Stimulated activated CD4-positive, alpha-beta T cell treated with anti-CD3 and anti-CD28 coated beads, TNF-alpha, amount 100 ng/mL, for 48 hours (primary cell): ENCODE data around the gene HOXB5.
A peak's percentile ranks its signal among the peaks of the same experiment; 100 is the strongest.

ENCODE experiments used
- DNase-seq, 3 donors: peaks; one replicate each; pipeline ENCODE4 v3.0.0-alpha.2; 2020; ENCODE audit warnings: low read depth in 3 of 3

The HOXB5 gene

DNA sequence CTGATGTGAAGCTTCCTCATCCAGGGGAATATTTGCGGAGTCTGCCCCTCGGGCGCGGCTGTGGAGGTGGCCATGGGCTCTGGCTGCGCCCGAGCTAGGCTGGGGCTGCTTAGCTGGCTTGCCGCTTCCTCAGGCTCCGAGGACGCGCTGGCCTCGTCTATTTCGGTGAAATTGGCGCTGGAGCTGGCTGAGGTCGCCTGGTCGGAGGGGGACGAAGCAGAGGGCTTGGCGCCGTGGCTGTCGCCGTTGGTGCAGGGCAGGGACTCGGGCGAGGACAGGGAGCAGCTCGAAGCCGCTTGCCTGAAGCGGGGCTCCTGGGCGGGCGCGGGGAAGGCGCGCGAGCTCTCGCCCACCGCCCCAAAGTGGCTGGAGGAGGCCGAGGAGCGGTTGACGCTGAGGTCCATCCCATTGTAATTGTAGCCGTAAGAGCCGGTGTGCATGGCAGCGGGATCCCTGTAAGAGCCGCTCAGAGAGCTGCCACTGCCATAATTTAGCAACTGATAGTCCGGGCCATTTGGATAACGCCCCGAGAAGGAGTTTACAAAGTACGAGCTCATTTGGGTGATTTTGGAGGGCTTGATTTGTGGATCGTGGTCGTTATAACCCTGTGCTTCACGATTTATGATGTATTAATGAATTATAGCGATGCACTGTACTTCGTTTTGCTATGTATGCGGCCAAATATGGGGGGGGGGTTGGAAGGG, at the start of gene HOXB5:
Gene HOXB5 (minus strand): TSS at position 654 of the 704 bp plus-strand sequence. CDS start 97 bp downstream, at position 557.
- no peak for DNase-seq

DNA sequence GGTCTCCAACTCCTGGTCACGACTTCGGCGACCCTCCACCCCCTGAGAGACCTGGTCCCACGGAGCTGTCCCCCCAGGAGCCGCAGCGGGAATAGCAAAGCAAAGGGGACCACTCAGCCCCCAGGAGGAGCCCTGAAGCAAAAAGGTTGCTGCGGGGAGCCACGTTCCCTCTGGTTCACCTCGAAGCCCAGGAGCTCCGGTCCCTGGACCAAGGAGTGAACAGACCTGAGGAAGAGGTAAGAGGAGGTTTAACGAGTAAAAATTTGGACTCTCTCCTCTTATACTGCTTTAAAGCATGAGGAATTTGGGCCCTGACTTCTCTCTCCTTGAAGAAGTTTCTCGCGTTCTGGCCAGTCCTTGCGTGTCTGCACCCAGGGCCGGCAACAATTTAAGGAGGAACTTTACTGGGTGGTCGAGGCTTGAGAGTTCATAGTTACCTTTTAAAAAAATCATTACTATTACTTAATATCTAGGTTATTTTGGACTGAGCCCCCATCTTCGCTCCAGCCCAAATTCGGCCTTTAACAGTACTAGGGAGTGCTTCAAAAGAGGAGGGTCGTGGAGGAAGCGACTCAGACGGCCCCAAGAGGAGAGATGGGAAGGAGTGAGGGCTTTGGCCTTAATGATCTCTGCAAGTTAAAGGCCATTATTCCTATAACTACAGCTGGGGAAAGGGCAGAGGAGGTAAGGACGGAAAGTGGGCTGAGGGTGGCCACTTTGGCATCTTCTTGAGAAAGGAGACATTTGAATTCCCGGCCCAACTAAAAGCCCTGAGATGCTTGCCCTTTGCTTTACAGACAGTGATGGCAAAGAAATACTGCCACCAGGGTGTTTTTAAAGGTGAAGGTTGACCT, 49.5 kb upstream of the HOXB5 start:
- DNase-seq, result no peak

DNA sequence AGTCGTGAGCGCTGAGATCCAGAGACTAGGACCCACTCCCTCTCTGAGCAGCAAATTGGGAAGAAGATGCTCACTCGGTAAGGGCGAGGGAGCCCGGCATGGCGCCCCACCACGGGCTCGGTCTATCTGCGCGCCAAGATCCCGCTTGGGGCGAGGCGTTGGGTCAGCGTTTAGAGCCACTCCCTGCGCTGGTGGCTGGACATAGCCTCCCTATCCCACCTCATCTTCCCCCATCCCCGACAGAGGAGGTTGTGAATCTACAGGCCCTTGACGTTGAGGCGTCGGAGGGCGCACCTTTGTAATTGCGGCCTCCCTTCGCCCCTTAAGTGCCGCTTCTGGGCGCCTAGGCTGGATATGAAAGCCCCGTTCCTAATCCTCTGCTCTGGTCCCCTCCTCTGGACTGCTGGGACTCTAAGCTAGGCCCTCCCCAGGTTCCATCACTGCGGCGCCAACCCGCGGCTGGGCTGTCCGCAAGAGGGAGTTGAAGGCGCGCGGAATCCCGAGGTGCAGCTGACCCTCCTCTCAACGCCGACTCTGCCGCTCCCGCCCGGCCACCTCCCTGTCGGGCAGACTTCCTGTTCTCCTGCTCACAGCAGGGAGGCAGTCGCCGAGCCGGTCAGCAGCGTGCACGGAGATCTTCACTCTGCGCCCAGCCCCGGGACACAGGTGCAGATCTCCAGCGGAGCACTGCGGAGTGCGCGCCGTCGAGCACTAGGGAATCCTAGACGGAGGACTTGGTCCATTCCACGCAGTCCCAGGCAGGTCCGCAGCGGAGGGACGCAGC, 48.7 kb upstream of the HOXB5 start:
- no peak for DNase-seq

DNA sequence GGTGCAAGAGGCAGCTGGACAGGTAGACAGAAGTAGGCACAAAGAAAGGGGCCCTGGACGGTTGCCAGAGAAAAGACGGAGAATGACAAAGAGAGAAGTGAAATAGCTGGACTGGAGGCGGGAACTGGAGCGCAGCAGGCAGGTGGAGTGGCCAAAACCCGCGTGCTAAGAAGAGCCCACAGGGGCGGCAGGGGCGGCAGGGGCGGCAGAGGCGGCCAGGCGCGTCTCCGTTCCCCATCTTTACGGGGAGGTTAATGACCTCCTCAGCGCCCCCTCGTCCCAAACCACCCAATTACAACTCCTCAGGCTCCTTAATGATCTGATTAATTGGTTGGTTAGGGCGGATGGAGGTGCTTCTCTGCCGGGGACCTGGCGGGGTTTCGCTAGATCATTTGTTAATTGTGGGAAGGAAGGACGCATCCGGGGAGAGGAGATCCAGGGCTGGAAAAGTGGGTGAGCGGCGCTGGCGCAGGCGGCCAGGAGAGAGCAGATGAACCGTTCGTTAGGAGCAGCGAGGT, 48.0 kb upstream of the HOXB5 start:
- no peak for DNase-seq

DNA sequence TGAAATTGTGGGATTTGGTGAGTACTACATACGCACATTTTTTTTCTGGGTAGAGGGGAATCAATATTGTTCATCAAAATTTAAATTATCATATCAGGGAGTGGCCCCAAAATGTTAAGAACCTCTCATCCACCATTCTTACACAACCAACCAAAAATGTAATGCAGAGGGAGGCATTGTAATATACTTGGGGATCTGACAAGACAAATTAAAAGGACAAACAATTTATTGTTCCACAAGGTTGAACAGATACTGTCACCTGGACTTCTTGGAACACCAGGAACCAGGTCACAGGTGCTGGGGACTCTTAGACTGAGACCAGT, 47.2 kb upstream of the HOXB5 start:
- DNase-seq, result no peak

DNA sequence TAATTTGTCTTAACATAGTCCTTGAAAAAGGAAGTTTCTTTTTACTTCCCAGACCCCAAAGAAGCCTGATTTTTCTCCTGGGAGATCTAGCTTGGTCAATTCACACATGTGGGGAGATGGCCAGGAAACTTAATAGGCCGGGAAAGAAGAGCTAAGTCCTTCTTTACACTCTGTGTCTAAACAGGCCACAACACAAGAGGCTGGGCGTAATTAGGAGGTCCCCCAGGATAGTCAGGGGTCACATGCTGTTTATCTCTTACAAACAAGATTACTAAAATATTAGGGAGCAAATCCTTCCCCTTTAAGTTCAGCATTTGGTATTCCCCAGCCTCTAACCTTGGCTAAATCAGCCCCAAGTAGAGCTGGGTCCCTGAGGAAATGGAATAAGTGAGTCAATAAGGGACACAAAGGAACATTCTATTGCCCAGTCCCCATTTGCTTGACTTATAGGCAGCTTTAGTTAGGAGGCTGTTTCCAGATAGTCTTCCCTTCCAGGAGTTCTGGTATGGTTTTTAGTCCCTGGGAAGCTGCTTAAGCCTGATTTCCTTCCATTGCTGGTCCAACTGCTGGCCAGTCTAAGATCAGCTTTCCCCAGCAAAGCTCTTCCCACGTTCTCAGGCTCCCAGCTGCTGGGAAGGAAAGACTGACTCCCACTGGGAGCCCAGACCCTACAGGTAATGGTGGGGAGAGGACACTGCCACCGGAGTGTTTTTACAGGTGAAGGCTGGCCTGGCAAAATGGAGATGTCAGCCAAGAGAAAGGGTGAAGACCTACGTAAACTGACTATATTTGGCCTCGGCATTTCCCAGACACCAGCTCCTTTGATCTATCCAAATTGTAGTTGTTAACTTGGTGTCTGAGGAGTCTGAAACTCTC, 46.6 kb upstream of the HOXB5 start:
- DNase-seq, result no peak

DNA sequence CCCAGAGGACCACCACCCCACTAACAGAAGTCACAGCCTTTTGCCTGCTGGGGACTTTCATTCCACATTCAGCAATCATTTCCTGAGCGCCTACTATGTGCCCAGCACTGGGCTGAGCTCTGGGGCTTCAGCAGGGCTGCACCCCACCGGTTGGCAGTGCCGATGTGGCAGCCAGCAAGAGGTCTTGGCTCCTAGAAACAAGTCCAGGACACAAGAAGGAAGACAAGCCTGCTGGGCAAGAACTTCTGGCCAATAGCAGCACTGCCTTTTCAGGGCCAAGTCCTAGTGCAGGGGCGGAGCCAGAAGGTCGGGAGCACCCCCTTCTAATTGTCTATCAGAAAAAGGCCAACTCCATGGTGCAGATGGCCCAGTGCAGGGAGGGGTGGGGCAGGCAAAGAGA, 45.6 kb upstream of the HOXB5 start:
- DNase-seq, result no peak

DNA sequence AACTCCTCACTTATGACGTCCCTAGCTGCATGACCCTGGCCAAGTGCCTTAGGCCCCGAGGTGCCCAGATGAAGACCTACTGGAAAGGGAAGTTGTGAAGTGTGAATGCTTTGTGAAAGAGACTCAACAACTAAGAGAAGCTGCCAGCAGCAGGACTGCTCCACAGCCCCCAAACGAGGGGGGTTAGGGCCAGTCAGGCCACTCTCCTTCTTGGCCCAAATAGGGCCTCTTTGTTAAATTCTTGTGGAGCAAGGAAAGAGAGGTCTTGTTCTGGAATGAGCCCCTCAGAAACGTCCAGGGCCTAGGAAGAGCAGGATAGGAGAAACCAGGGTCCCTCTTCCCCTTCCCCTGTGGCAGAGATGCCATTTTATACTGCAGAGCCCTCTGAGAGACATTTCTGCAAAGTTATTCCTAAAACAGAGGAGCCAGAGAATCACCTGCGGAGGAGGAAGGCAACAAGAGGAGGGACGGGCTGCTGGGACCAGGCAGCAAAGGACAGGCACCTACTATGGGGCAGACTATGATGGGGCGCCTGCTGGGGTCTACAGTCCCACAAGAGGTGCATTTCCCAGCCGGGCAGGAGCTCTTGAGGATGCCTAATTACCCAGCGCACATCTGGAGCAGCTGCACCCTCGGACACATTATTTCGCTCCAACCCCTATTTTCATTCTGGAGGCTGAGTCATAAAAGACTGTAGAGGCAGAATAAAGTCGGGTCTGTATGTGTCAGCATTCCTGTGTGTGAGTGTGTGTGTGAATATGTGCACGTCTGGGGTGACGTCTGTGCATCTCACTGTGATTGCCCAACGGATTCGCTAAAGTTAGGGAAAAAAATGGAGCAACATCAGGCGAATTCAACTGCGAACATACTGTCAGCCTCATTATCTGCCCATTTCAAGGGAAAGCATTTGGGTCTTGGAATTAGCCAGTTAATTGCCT, 44.0 kb upstream of the HOXB5 start:
- no peak for DNase-seq

DNA sequence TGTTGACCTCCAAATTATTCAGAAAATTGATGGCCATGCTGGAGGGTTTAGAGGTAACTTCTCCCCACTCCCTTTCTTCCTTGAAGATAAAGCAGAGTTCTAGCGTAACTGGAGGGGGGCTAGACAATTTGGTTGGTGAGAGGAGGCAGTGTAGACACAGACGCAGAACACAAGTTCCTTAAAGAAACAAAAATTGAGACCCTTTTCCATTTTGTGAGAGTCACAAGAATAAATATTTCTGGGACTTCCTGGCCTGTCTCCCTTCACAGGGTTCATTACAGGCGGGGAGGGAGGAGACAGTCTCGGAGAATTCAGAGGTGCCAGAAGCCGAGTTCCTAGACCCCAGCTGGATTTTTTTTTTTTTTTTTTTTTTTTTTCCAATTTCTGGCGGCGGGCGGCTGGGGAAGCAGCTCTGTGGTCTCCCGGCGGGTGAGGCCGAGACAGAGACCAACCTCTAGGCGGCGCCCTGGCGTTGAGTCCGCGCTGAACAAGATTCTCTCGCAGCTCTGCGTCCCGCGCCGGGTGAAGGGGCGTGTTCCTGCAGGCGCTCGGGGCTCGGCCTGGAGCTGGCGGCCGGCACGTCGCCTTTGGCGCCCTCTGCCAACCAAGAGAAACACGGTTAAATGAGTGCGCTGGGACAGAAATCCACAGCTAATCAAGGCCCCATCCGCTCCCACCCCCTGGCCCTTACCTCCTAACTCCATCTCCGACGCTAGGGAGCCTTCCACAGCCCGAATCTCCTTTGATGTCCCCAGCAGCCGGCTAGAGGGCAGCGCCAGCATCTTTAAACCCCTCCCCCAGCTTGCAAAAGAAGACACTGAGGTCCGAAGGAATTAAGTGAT, 42.8 kb upstream of the HOXB5 start:
- DNase-seq, result peak; percentile 58 to 80 (median 69)

DNA sequence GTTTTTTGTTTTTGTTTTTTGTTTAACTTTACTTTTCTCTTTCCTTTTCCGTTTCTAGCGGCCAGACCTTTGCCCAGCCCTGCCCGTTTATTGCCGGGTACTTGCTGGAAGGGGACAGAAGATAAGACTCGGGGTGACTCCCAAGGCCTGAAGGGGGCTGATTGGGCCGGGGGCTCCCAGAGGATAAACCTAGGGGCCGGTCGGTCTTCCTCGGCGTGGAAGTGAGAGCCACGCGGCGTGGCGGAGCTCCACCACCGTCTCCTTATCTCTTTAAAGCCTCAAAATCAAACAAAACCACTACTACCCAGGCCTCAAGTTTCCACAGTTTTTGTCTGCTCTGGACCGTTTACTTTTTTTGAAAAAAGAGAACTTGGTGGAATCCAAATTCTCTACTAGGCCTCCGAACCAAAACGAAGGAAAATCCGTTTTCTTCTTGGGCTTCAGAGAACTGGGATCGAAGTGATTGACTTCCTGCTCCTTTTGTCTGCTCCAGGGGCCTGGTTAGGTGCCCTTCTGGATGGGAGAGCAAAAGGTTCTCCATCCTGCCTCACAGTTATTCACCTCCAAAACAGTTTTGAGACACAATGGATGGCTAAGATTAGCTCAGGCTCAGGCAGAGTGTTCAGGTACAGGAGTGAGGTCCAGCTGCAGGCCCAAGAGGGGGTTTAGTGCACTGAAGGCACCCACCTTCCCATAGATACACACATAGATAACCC, 41.1 kb upstream of the HOXB5 start:
- DNase-seq, result no peak

DNA sequence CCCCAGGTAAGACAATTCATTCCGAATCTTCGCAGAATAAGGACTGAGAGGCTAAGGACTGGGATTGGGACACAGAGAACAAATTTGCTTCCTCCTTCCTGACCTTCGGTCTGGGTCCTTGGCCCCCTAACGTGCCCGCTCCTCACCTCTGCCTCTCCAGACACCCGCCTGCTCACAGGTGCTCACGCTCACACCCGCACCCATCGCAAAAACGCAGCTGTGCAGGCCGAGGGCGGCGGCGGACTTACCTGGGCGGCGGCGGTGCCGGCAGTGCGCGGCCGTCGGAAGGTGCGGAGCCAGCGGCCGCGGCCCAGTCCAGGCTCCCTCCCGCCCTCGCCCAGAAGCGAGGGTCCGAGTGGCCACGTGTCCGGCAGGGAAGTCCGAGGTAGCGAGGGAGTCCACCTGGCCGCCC, 39.7 kb upstream of the HOXB5 start:
- DNase-seq, result no peak

DNA sequence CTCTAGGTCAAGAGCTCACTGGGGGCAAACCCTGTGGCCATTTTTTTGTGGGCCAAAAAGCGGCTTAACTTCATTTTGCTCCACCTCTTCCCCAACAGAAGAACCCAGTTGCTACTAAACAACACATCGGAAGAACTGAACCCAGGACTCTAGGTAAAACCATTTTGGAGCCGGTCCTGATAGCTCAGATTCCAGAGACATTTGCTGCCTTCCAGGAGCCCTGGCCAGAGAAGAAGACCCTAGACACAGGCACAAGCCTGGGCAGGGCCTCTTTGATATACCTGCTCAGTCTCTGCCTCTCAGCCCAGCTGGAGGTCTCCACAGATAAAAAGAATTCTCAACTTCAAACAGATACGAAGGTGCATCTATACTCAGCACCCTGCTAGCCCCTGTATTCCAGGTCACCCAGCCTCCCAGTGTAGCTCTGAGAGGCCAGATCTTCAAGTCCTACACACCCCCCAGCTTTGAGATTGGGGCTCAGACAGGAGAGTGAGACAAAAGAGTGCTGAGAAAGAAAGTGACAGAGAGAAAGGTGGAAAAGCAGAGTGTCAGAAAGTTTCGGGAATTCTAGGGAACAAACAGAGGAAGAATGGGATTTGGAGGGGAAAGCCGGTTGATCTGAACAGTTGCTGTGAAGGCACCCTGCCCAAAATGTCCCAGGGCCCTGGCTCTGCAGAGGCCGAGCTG, 39.1 kb upstream of the HOXB5 start:
- DNase-seq, result no peak

DNA sequence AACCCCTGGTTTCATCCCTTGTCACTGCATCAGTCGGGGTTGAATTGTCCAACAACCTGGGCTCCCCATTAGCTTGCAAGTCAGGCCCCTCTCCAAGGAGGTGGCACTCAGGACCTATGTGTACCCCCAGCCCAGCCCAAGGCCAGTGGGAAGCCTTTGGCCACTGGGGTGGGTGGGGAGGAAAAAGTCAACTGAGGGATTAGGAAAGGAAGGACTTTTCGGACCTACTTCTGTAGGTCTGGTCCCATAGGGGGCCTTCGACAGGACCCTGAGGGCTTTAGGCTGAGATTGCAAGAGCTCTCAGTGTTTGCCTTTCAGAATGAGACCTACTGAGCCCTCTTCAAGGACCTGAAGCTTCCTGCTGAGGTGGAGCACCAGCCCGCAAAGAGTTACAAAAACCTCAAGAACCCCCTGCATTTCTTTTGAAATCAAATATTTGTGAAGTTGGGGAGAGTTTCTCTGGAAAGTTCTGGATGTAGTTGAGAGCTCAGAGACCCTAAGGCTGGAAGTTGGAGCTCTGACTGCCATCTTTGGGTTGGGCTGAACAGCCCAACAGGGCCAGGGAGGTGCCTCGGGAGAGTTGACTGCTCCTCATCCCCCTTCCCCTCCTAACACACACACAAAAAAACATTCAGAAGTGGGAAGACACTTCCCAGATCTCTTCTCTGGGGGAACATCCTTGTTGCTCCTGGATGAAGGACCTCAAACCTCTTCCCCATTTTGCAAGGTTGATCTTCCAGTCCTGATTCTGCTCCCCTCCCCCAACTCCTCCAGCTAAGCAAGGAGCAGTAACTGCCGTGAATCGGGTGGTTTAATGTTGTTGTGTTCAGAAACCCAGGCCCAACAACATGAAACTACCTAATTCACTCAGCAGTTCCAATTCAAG, 38.4 kb upstream of the HOXB5 start:
- no peak for DNase-seq

DNA sequence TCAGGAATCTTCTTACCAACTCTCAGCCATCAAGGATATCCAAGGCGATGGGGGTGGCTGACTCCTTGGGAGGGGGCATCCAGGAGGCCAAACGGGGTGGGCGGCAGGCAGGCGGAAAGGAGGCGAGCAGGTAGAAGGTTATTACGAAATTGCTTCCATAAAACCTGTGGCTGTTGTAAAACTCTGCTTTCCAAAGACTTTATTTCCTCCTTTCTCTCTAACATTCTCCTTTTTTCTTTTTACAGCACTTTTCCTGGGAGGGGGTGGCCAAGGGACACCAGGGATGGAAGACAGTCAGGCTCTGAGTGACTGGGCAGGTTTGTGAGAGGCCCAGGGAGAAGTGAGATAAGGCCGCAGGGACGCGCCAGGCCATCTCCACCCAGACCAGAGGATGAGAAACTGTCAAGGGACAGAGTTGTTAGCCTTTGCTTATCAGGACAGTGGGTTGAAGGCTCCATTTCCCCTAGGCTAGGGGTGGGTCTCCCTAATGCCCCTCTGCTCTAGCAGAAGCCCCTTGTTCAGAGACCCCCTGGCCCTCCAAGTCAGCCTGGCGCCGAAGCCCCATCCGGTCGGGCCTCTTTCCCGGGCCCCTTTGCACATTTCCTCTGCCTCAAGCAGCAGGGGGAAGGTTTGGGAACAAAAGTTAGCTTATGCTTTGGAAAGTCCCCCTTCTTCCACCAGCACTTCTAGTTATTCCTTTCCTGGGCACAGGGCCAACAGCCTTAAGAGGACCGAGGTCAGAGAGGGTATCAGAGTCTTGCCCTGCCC, 37.5 kb upstream of the HOXB5 start:
- DNase-seq, result no peak

DNA sequence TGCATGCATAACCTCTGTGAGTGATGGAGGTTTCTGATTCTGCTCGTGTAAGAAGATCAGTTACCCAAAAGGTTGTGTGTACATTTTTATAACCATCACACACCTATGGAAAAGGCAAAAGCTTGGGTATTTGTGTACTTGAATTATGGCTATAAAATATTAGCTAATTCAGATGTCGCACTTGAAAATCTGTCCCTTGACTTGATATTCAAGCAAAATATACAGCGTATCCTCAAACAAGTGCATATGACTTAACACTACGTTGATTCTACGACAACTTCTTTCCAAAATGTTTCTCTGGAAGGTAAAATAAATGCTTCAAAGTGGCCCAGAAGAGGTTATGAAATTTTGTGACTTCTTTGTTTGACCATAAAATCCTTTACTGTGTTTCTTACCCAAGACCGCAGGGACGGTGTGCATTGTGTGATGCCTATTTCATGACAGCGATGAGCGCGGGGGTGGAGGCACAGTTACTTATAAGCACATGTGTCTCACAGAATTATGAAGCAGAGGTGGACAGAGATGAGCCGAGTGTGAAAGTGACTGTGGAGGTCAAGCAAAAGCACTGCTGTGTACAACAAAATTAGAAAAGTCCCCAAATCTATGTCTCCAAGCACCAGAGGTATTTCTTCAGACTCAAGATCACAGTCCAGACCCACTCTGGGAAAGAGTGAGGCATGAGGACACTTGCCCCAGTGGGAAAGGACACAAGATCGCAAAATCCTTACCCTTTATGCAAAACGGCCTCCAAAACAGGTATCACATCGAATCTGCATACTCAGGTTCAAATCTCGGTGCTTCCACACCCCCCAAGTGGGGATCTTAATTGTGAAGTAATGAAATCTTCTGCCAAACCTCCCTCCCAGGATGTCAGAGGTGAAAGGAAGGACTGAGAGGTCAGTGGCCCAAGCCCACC, 36.7 kb upstream of the HOXB5 start:
- no peak for DNase-seq
